Activated CD8-positive, alpha-beta T cell treated with anti-CD3 and anti-CD28 coated beads for 36 hours (primary cell): ENCODE results near the gene SLN. TPM values are rescaled to one million over a fixed set of nuclear protein-coding genes. Genes with fewer than 3 reads are reported as not detected.

ENCODE experiments used
- ATAC-seq: fragments of 200-7000 bp; cut with Tn5 transposase; one replicate; pipeline ENCODE4 v1.10.0; 2021; ENCODE audit warnings: mild to moderate bottlenecking, moderate library complexity
- CTCF ChIA-PET: fragments of 350-600 bp; sonication (Branson Sonifier 250); formaldehyde crosslinking; loops from one replicate; lab custom pipeline; 2021; ENCODE audit warnings: antibody characterized with exemption; lab: Charles Lee
- POLR2A ChIA-PET: fragments of 350-600 bp; sonication (Branson Sonifier 250); formaldehyde crosslinking; loops from one replicate; lab custom pipeline; 2021; ENCODE audit warnings: antibody characterized with exemption; lab: Charles Lee
- DNase-seq: peaks from one replicate; pipeline ENCODE4 v3.0.0-alpha.2; 2020
- H3K27ac Mint-ChIP-seq: one replicate; pipeline ENCODE4 v1.8.0; 2021; ENCODE audit warnings: mild to moderate bottlenecking, mixed read lengths
- H3K27me3 Mint-ChIP-seq: one replicate; pipeline ENCODE4 v1.8.0; 2021; ENCODE audit warnings: mixed read lengths
- H3K36me3 Mint-ChIP-seq: one replicate; pipeline ENCODE4 v1.8.0; 2021; ENCODE audit warnings: low read depth, mixed read lengths
- H3K4me1 Mint-ChIP-seq: one replicate; pipeline ENCODE4 v1.8.0; 2021; ENCODE audit warnings: low read depth, mixed read lengths
- H3K4me3 Mint-ChIP-seq: one replicate; pipeline ENCODE4 v1.8.0; 2021; ENCODE audit warnings: mild to moderate bottlenecking, moderate library complexity, mixed read lengths
- H3K9me3 Mint-ChIP-seq: one replicate; pipeline ENCODE4 v1.8.0; 2021; ENCODE audit warnings: mixed read lengths
- CTCF ChIP-seq: fragments of 200-600 bp; IDR thresholded peaks from one replicate; pipeline ENCODE4 v1.8.0; 2022; ENCODE audit warnings: antibody characterized with exemption, mild to moderate bottlenecking
- intact Hi-C: fragments of 100-400 bp; cut with micrococcal nuclease; formaldehyde crosslinking; loops from one replicate; pipeline ENCODE4 v1.10.0; 2022
- total RNA-seq, 2 experiments: library from RNA; stranded (reverse); gene quantifications; one replicate each; pipeline ENCODE4 v1.2.3, GENCODE V29; 2021

SLN gene
- total RNA-seq, 2 experiments from 2014 or later = not detected

GRCh38 chr11:107697291-107697690 lies 14.6 kb downstream of the SLN start:
- DNase-seq (no peak), ATAC-seq (no peak)
- ChIA-PET CTCF (interaction anchor here (1.3 to 2.3 kb wide), 2 partner anchors 8 to 16 kb away, joined by 5 to 8 read pairs; no protein-coding TSS in a partner anchor), POLR2A (interaction anchor here (0.6 kb wide), 1 partner anchor 123 kb away, joined by 3 read pairs; no protein-coding TSS in a partner anchor)
- intact Hi-C loops = no loop called here
- peaks cover 20% of the 10 kb centered on the region for H3K27me3 Mint-ChIP-seq
- H3K4me3 Mint-ChIP-seq = no peak overlapping the region
- H3K27ac Mint-ChIP-seq = no peak overlapping the region
- no peaks in the 10 kb centered on the region for H3K36me3 Mint-ChIP-seq
- no peaks in the 10 kb centered on the region for H3K9me3 Mint-ChIP-seq
- no peak for TF ChIP-seq CTCF
- no peaks in the 10 kb centered on the region for H3K4me1 Mint-ChIP-seq

- Mint-ChIP-seq H3K4me1 (no peaks in the 10 kb centered on the region), H3K27ac (no peak overlapping the region), H3K9me3 (no peaks in the 10 kb centered on the region), H3K27me3 (peaks cover 26% of the 10 kb centered on the region), H3K36me3 (no peaks in the 10 kb centered on the region), H3K4me3 (no peak overlapping the region)
- CTCF ChIA-PET = interaction anchor here (1.5 to 2.3 kb wide), 2 partner anchors 15 to 26 kb away, joined by 3 to 8 read pairs; no protein-coding TSS in a partner anchor
- ATAC-seq (no peak), DNase-seq (no peak)
- intact Hi-C loops = no loop called here
- TF ChIP-seq CTCF = no peak
- POLR2A ChIA-PET = interaction anchor here (0.6 to 0.9 kb wide), 2 partner anchors 10 to 128 kb away, joined by 3 to 4 read pairs; no protein-coding TSS in a partner anchor
These were observed 15.7 kb downstream of the SLN start for GRCh38 chr11:107696140-107696539.

- Mint-ChIP-seq H3K36me3 (no peaks in the 10 kb centered on the region), H3K9me3 (no peaks in the 10 kb centered on the region), H3K4me3 (no peak overlapping the region), H3K27me3 (peaks cover 27% of the 10 kb centered on the region), H3K4me1 (no peaks in the 10 kb centered on the region), H3K27ac (no peak overlapping the region)
- intact Hi-C loops = no loop called here
- ChIA-PET CTCF (interaction anchor here (1.5 kb wide), 1 partner anchor 25 kb away, joined by 3 read pairs; no protein-coding TSS in a partner anchor), POLR2A (no interaction called here)
- no peak for TF ChIP-seq CTCF
- ATAC-seq (no peak), DNase-seq (no peak)
These were observed 16.4 kb downstream of the SLN start for GRCh38 chr11:107695446-107695845.

- intact Hi-C loops = no loop called here
- Mint-ChIP-seq H3K4me3 (no peak overlapping the region), H3K27ac (no peak overlapping the region), H3K4me1 (no peaks in the 10 kb centered on the region), H3K36me3 (no peaks in the 10 kb centered on the region), H3K27me3 (peaks cover 20% of the 10 kb centered on the region), H3K9me3 (no peaks in the 10 kb centered on the region)
- DNase-seq (no peak), ATAC-seq (no peak)
- ChIA-PET CTCF (interaction anchor here (1.1 to 7.0 kb wide), 2 partner anchors 115 to 142 kb away, joined by 3 to 57 read pairs; no protein-coding TSS in a partner anchor), POLR2A (no interaction called here)
- no peak for TF ChIP-seq CTCF
These were observed 20.7 kb downstream of the SLN start for GRCh38 chr11:107691000-107691750.
